ENCODE measurements around the gene SLC25A51. TPM values are rescaled to one million over a fixed set of nuclear protein-coding genes. Genes with fewer than 3 reads are reported as not detected.

SLC25A51 gene
- total RNA-seq, 1 experiment from 2014 or later = 12.9 TPM

DNA sequence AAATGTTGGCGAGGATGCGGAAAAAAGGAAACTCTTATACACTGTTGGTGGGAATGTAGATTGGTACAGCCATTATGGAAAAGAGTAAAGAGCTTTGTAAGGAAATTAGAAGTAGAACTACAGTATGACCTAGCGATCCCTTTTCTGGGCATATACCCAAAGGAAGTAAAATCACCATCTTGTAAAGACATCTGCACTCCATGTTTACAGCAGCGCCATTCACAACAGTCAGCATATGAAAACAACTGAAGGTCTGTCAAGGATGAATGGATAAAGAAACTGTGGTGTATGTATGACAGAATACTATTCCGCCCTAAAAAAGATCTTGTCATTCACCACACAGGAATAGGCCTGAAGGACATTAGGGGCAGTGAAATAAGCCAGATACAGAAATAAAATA is 27.7 kb upstream of the SLC25A51 start:
- no peak overlapping the region for H3K4ac ChIP-seq (ENCODE audit: low read depth, low read length)
- Mint-ChIP-seq H3K36me3 (ENCODE audit: insufficient read depth in 1 of 3, low read depth in 3 of 3) (no peaks in the 10 kb centered on the region; a peak in 2 of 7 replicates), H3K27me3 (ENCODE audit: low read depth) (no peaks in the 10 kb centered on the region), H3K4me3 (no peak overlapping the region), H3K9me3 (no peaks in the 10 kb centered on the region), H3K27ac (no peak overlapping the region), H3K4me1 (peaks cover 8 to 9% of the 10 kb centered on the region in 2 experiments)
- H4K91ac ChIP-seq (ENCODE audit: insufficient read length, low read depth, low read length) = no peak overlapping the region
- no peak overlapping the region for H2BK20ac ChIP-seq (ENCODE audit: low read depth, low read length, poor library complexity, severe bottlenecking)
- H2BK15ac ChIP-seq (ENCODE audit: low read depth, low read length) = no peak overlapping the region
- H4K20me1 ChIP-seq (ENCODE audit: control insufficient read depth, insufficient read depth, insufficient read length) = no peaks in the 10 kb centered on the region
- H3K9ac ChIP-seq (ENCODE audit: extremely low read depth, insufficient read length, low read length) = no peak overlapping the region
- TF ChIP-seq, protein P1, sequence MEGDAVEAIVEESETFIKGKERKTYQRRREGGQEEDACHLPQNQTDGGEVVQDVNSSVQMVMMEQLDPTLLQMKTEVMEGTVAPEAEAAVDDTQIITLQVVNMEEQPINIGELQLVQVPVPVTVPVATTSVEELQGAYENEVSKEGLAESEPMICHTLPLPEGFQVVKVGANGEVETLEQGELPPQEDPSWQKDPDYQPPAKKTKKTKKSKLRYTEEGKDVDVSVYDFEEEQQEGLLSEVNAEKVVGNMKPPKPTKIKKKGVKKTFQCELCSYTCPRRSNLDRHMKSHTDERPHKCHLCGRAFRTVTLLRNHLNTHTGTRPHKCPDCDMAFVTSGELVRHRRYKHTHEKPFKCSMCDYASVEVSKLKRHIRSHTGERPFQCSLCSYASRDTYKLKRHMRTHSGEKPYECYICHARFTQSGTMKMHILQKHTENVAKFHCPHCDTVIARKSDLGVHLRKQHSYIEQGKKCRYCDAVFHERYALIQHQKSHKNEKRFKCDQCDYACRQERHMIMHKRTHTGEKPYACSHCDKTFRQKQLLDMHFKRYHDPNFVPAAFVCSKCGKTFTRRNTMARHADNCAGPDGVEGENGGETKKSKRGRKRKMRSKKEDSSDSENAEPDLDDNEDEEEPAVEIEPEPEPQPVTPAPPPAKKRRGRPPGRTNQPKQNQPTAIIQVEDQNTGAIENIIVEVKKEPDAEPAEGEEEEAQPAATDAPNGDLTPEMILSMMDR (conservative IDR thresholded peaks at IDR 0.05) = no peak
- H3K23me2 ChIP-seq (ENCODE audit: insufficient read length, low read depth, low read length, poor library complexity, severe bottlenecking) = no peaks in the 10 kb centered on the region
- H3K23ac ChIP-seq (ENCODE audit: insufficient read length, low read depth, low read length) = no peak overlapping the region
- no peak overlapping the region for H2AK5ac ChIP-seq (ENCODE audit: insufficient read length, low read length)
- H3K56ac ChIP-seq (ENCODE audit: insufficient read length, low read depth, low read length) = no peak overlapping the region
- H3K18ac ChIP-seq (ENCODE audit: insufficient read length, low read depth, low read length) = no peak overlapping the region
- H4K5ac ChIP-seq (ENCODE audit: insufficient read length, low read depth, low read length) = no peak overlapping the region
- H3K79me1 ChIP-seq (ENCODE audit: insufficient read depth, low read depth, low read length, poor library complexity, severe bottlenecking) = no peaks in the 10 kb centered on the region
- H3K79me2 ChIP-seq (ENCODE audit: insufficient read depth, low read length) = no peaks in the 10 kb centered on the region
- no peak overlapping the region for H2BK120ac ChIP-seq (ENCODE audit: low read depth, low read length, poor library complexity, severe bottlenecking)
- no peaks in the 10 kb centered on the region for H3K9me3 ChIP-seq (ENCODE audit: control insufficient read depth, low read depth, low read length)
- no CpG with 5 or more reads among the region's 5 CpGs for WGBS (ENCODE audit: extremely low coverage, insufficient read length, low lambda C conversion rate)
- H4K8ac ChIP-seq (replicated peaks; ENCODE audit: insufficient read length, low read depth, low read length) = no peak overlapping the region
- no peak overlapping the region for H2BK5ac ChIP-seq (ENCODE audit: insufficient read length, low read length)
- no peak for DNase-seq
- H3K27ac ChIP-seq (ENCODE audit: insufficient read length, low read depth, low read length) = no peak overlapping the region
- H3K27me3 ChIP-seq (ENCODE audit: insufficient read depth, low read length) = no peaks in the 10 kb centered on the region
- H3K14ac ChIP-seq (ENCODE audit: insufficient read depth, low read length) = no peak overlapping the region
- H3K4me2 ChIP-seq (ENCODE audit: insufficient read depth, insufficient read length, low read length) = no peak overlapping the region
- H2BK12ac ChIP-seq (ENCODE audit: insufficient read length, low read depth, low read length) = no peak overlapping the region
- no peaks in the 10 kb centered on the region for H3K4me1 ChIP-seq (ENCODE audit: insufficient read depth, low read length)
- H2AFZ ChIP-seq (ENCODE audit: low read length) = no peak overlapping the region
- no peak overlapping the region for H3T11ph ChIP-seq (ENCODE audit: low read length)

Measured in H9 (cell line).